Activated naive CD4-positive, alpha-beta T cell treated with anti-CD3 and anti-CD28 coated beads, Interleukin-2, amount 10 ng/mL, durations not matched to agents 7 days and 5 days (primary cell): ENCODE measurements around the gene BLOC1S1.
"Not testable (repeated sequence)": the region's sequence is repeated elsewhere in the genome, so short reads cannot be mapped to it uniquely, and the experiment has no call there.

ENCODE experiments used
- CTCF ChIA-PET: fragments of 350-600 bp; sonication (Branson Sonifier 250); formaldehyde crosslinking; loops from one replicate; lab custom pipeline; 2021; ENCODE audit warnings: antibody characterized with exemption; lab: Charles Lee
- DNase-seq: peaks from one replicate; pipeline ENCODE4 v3.0.0-alpha.2; 2020
- H3K27ac Mint-ChIP-seq: one replicate; pipeline ENCODE4 v1.8.0; 2021; ENCODE audit warnings: mild to moderate bottlenecking, moderate library complexity, mixed read lengths
- H3K27me3 Mint-ChIP-seq: one replicate; pipeline ENCODE4 v1.8.0; 2021; ENCODE audit warnings: mild to moderate bottlenecking, mixed read lengths
- H3K36me3 Mint-ChIP-seq: one replicate; pipeline ENCODE4 v1.8.0; 2021; ENCODE audit warnings: mixed read lengths
- H3K4me1 Mint-ChIP-seq: one replicate; pipeline ENCODE4 v1.8.0; 2021; ENCODE audit warnings: mixed read lengths
- H3K4me3 Mint-ChIP-seq: one replicate; pipeline ENCODE4 v1.8.0; 2021; ENCODE audit warnings: mild to moderate bottlenecking, moderate library complexity, mixed read lengths
- H3K9me3 Mint-ChIP-seq: one replicate; pipeline ENCODE4 v1.8.0; 2021; ENCODE audit warnings: mixed read lengths

BLOC1S1 gene

DNA sequence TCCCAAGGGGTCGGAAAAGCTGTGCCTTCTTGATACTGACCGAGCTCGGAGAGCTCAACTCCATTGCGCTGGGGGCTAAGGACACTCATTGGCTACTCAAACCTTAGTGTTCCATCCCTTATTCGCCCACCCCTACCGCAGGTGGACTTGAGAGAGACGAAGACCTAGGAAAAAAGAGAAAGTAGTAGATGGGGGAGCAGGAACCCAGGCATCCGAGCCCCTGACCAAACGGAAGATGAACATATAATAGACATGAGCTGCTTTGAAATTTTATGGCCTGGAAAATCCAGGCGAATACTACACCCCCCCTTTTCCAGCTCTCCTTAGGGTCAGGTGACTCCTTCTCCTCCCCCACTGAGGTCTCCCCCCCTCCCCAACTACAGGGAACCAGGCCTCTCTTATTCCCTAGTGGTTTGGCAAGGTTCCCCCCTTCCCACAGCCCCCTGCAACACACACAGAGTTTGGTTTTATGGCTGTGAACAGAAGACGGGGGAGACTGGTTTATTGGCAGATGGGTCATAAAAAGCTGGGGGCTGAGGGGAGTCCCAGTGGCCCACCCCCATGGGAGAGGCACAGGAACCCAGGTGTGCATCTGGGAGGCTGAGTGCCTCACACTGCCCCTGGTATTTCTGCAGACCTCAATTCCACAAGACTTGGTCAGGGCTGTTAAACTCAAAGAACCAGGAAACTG is 28.6 kb downstream of the BLOC1S1 start:
- CTCF ChIA-PET: interaction anchor here (1.0 to 2.6 kb wide), 7 partner anchors 10 to 229 kb away, joined by 3 to 12 read pairs (median 4); partner anchors contain the start of genes BLOC1S1, RAB5B and RDH5
- Mint-ChIP-seq H3K36me3 (peaks cover 8% of the 10 kb centered on the region), H3K9me3 (no peaks in the 10 kb centered on the region), H3K4me3 (peak overlapping the region; percentile 91), H3K27me3 (peaks cover 48% of the 10 kb centered on the region), H3K27ac (no peak overlapping the region), H3K4me1 (peaks cover 46% of the 10 kb centered on the region)
- no peak for DNase-seq

DNA sequence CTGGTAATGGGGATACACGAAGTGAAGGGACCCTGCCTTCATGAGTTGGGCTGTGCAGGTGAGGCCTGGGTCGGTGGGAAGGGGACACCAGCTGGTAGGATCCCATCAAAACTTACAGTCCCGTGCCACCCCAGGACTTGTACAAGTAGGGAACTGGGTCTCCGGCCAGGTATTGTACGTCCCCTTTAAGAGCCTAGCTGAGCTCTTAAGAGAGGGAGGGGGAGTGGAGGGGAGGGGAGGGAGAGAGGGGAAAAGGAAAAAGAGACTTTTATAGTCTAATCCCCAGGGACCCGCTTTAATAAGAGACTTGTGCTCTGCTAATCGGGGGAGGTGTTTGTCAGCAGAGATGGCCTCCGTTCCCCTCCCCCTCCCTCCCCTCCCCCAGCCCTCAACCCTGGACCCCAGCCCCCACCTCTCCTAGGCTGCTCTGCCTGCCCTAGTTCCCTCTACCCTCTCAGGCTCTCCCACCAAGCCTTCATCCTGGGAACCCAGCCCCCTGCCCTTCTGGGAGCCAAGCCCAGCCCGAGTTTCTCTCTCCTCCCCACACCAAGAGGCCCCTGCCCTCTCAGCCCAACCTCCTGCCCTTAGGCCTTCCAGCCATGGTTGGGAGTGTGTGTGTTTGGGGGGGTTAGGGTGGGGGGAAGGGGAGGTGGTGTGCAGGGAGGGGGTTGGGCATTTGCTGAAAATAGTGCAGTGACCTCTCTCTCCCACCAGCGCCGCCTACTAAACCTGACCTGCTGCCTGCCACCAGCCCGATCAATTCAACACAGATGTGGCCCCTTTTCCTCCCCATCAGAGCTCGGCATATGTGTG is 29.7 kb downstream of the BLOC1S1 start:
- H3K4me3 Mint-ChIP-seq: peak overlapping the region; percentile 91
- peaks cover 37% of the 10 kb centered on the region for H3K27me3 Mint-ChIP-seq
- no peak overlapping the region for H3K27ac Mint-ChIP-seq
- CTCF ChIA-PET: interaction anchor here (2.6 to 3.4 kb wide), 4 partner anchors 8 to 194 kb away, joined by 8 to 18 read pairs (median 11); no protein-coding TSS in a partner anchor
- H3K9me3 Mint-ChIP-seq: no peaks in the 10 kb centered on the region
- H3K36me3 Mint-ChIP-seq: peaks cover 12% of the 10 kb centered on the region
- H3K4me1 Mint-ChIP-seq: peaks cover 44% of the 10 kb centered on the region
- DNase-seq: no peak

DNA sequence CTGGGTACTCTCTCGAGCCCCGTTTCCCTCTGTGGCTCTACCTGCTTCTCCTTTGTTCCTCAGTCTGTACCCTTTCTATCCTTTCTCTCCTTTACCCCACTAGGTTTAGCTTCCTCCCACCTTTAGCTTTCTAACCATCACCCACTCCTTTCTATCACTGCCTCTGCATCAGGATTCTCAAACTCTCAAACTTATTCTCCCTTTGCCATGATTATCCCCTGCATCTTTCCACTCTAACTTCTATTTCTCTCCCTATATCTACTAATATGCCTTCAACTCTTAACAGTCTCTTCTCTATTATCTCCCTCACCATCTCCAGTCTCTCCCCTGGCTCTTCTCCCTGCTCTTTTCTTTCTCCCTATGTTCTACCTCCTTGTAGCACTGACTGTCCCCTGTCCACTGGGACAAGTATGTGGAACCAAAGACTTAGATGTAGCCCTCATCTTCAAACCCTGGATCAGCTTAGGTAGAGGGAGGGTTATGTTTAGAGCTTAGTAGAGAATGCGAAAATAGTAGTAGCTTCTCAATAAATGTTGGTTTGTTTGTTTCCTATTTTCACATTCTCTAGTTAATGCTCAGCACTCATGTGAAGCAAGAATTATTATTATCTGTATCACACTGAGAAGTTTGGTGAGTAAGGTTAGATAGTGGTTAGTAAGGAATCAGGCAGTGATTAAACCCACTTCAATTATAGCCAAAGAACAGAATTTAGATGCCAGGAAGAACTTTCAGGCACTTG is 30.5 kb downstream of the BLOC1S1 start:
- Mint-ChIP-seq H3K27ac (peak overlapping the region; percentile 30), H3K36me3 (peaks cover 20% of the 10 kb centered on the region), H3K9me3 (no peaks in the 10 kb centered on the region), H3K27me3 (peaks cover 32% of the 10 kb centered on the region), H3K4me1 (peaks cover 38% of the 10 kb centered on the region), H3K4me3 (peak overlapping the region; percentile 27)
- CTCF ChIA-PET: interaction anchor here (0.8 to 3.4 kb wide), 2 partner anchors 9 to 10 kb away, joined by 4 to 18 read pairs; no protein-coding TSS in a partner anchor
- no peak for DNase-seq

DNA sequence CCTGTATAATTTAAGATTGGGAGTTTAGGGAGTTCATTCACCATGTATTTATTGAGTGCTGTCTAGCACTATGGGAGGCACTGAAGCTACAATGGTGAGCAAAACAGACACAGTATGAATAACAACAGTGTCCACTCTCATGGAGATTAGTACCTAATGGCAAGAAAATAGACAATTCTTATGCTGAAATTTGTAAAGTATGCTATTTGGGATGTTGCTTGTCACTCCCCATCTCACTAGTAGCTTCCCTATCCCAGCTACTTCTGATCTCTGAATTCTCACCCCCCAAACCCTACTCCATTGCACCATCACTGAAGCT is 31.0 kb downstream of the BLOC1S1 start:
- peaks cover 21% of the 10 kb centered on the region for H3K36me3 Mint-ChIP-seq
- DNase-seq: no peak
- no peak overlapping the region for H3K4me3 Mint-ChIP-seq
- CTCF ChIA-PET: interaction anchor here (0.8 to 3.4 kb wide), 2 partner anchors 9 to 10 kb away, joined by 4 to 18 read pairs; no protein-coding TSS in a partner anchor
- no peaks in the 10 kb centered on the region for H3K9me3 Mint-ChIP-seq
- peaks cover 36% of the 10 kb centered on the region for H3K4me1 Mint-ChIP-seq
- H3K27me3 Mint-ChIP-seq: peaks cover 27% of the 10 kb centered on the region
- H3K27ac Mint-ChIP-seq: no peak overlapping the region

DNA sequence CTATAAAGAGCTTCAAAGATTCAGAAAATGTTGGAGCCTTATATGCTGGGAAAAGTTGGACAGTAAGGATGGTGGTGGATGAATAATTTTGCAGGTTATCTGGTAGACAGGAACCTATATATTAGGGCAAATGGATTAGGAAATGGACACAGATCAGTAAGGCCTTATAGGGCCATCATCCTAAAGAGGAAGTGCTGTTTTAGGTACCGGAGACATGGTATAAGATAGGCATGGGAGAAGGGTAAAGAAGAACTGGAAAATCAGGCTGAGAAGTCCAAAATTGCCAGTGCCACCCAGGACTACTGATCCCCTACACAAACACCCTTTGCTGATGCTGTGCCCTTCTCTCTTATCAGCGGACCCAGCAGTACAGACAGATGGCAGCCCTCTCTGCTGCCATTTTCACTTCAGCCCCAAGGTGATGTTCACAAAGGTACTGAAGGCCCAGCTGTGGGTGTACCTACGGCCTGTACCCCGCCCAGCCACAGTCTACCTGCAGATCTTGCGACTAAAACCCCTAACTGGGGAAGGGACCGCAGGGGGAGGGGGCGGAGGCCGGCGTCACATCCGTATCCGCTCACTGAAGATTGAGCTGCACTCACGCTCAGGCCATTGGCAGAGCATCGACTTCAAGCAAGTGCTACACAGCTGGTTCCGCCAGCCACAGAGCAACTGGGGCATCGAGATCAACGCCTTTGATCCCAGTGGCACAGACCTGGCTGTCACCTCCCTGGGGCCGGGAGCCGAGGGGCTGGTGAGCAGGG is 32.6 kb downstream of the BLOC1S1 start:
- peaks cover 15% of the 10 kb centered on the region for H3K27me3 Mint-ChIP-seq
- peaks cover 33% of the 10 kb centered on the region for H3K36me3 Mint-ChIP-seq
- CTCF ChIA-PET: interaction anchor here (0.7 to 3.4 kb wide), 3 partner anchors 11 to 282 kb away, joined by 3 to 18 read pairs (median 3); no protein-coding TSS in a partner anchor
- no peak for DNase-seq
- no peak overlapping the region for H3K4me3 Mint-ChIP-seq
- peak overlapping the region; percentile 53 for H3K27ac Mint-ChIP-seq
- H3K4me1 Mint-ChIP-seq: peaks cover 25% of the 10 kb centered on the region
- H3K9me3 Mint-ChIP-seq: no peaks in the 10 kb centered on the region

DNA sequence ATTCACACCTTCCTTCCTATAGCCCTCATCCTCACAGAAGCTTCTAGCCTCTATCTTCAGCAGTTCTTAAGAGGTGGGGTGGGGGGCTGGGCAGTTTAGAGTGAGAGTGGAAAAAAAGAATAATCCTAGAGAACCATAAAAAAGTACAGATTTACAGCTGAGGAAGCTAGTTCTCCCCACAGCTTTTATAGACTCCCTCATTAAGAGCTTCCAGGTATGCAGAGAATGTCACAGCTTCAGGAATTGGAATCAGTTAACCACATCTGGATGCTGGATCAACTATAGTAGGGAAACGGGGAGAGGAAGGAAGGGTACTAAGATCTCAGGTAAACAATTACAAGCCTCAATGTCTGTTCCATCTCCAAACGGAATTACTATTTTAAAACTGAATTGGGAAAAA is 39.4 kb downstream of the BLOC1S1 start:
- DNase-seq: no peak
- H3K27me3 Mint-ChIP-seq: no peaks in the 10 kb centered on the region
- no peak overlapping the region for H3K4me3 Mint-ChIP-seq
- no peaks in the 10 kb centered on the region for H3K9me3 Mint-ChIP-seq
- peaks cover 56% of the 10 kb centered on the region for H3K36me3 Mint-ChIP-seq
- no peaks in the 10 kb centered on the region for H3K4me1 Mint-ChIP-seq
- no peak overlapping the region for H3K27ac Mint-ChIP-seq
- CTCF ChIA-PET: interaction anchor here (0.6 to 1.9 kb wide), 4 partner anchors 11 to 57 kb away, joined by 3 to 8 read pairs (median 4); no protein-coding TSS in a partner anchor

DNA sequence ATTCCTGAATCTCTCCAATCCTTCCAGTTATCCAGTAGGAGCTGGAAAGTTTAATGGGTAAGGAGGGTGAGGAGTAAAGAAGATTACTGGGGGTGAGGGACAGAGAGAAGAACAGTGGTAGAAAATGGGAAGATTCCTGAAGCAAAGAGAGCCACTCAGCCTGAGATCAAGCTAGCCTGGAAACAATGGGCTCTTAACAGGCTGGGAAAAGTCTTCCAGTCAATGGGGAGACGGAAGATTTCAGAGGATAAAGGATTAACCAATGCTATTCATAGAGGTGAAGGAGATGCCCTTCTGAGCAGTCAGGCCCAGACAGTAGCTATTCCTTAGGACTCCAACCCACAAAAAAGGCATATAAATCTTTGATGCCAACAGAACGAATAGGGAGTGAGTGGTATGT is 41.9 kb downstream of the BLOC1S1 start:
- Mint-ChIP-seq H3K27me3 (no peaks in the 10 kb centered on the region), H3K9me3 (no peaks in the 10 kb centered on the region), H3K27ac (no peak overlapping the region), H3K36me3 (peaks cover 51% of the 10 kb centered on the region), H3K4me3 (no peak overlapping the region), H3K4me1 (no peaks in the 10 kb centered on the region)
- no peak for DNase-seq
- CTCF ChIA-PET: interaction anchor here (1.7 kb wide), 1 partner anchor 183 kb away, joined by 4 read pairs; no protein-coding TSS in a partner anchor

DNA sequence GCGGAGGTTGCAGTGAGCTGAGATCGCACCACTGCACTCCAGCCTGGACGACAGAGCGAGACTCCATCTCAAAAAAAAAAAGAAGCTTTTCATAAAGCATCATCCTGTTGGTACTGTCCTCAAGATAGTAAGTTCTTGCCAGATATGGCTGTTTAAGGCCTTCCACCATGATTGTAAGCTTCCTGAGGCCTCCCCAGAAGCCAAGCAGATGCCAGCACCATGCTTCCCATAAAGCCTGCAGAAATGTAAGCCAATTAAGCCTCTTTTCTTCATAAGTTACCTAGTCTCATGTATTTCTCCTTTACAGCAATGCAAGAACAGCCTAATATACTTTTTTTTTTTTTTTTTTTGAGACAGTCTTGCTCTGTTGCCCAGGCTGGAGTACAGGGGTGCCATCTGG is 42.7 kb downstream of the BLOC1S1 start:
- H3K27ac Mint-ChIP-seq, CTCF ChIA-PET, H3K27me3 Mint-ChIP-seq, H3K4me3 Mint-ChIP-seq, DNase-seq, H3K4me1 Mint-ChIP-seq, H3K9me3 Mint-ChIP-seq: not testable (repeated sequence)
- peaks cover 47% of the 10 kb centered on the region for H3K36me3 Mint-ChIP-seq

DNA sequence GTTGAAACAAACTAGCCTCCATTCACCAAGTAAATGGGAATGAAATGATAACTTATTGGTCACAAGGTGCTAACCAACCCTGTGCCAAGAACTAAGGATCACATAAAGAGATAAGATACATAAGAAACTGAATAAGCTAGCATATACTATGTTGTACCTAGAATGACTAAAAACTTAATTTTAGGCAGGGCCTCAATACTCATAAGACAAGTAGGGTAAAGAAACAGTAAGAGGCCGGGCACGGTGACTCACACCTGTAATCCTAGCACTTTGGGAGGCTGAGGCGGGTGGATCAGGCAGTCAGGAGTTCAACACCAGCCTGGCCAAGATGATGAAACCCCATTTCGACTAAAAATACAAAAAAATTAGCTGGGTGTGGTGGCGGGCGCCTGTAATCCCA is 44.8 kb downstream of the BLOC1S1 start:
- no peak for DNase-seq
- Mint-ChIP-seq H3K4me1 (no peaks in the 10 kb centered on the region), H3K27ac (no peak overlapping the region), H3K9me3 (no peaks in the 10 kb centered on the region), H3K36me3 (peaks cover 44% of the 10 kb centered on the region), H3K27me3 (no peaks in the 10 kb centered on the region), H3K4me3 (no peak overlapping the region)
- CTCF ChIA-PET: no interaction called here

DNA sequence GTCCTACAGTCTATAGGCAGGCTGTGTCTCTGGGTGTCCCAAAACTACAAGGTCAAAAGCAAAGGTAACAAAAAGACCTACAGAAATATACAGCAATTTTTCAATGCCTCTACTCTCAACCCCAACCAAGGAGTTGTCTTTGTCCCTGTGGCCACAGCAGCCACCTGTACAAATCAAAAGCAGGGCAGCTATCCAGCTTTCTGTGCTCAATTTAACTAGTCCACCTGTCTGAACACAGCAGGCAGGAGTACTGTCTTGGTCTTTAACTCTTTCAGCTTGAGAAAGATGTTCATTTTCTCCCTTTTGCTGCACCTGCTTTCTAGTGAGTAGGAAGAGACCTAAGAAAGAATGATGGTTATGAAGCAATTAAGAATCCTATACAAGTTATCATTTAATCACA is 46.8 kb downstream of the BLOC1S1 start:
- H3K4me1 Mint-ChIP-seq: no peaks in the 10 kb centered on the region
- peaks cover 47% of the 10 kb centered on the region for H3K36me3 Mint-ChIP-seq
- no peak overlapping the region for H3K4me3 Mint-ChIP-seq
- no peak overlapping the region for H3K27ac Mint-ChIP-seq
- no peaks in the 10 kb centered on the region for H3K9me3 Mint-ChIP-seq
- CTCF ChIA-PET: interaction anchor here (0.7 kb wide), 1 partner anchor 282 kb away, joined by 3 read pairs; no protein-coding TSS in a partner anchor
- no peak for DNase-seq
- no peaks in the 10 kb centered on the region for H3K27me3 Mint-ChIP-seq

DNA sequence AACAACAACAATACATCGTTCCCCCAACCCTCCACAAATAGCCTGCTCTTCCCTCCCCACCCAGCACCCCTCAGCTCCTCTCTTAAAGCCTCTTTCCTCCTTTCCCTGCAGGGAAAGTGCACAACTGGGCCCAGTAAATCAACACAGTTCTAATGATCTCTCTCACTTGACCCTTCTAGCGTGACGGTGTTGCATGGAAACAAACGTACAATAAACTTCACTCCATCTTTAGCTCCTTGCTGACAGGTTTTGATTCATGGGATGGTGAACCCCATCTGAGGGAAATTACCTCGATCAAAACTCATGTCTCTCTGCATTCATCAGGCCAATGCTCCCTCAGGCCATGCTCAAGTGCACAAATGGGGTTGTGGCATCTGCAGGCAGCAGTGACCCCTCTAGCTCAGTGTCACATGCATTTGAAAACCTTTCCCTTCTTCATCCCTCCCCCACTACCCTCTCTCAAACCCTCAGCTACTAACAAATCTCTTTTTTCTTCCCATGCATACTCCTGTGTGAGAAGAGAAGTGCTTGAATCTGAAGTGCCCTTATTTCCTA is 50.0 kb downstream of the BLOC1S1 start:
- no peak for DNase-seq
- no peak overlapping the region for H3K27ac Mint-ChIP-seq
- no peaks in the 10 kb centered on the region for H3K27me3 Mint-ChIP-seq
- no peaks in the 10 kb centered on the region for H3K4me1 Mint-ChIP-seq
- CTCF ChIA-PET: no interaction called here
- no peaks in the 10 kb centered on the region for H3K9me3 Mint-ChIP-seq
- peaks cover 35% of the 10 kb centered on the region for H3K36me3 Mint-ChIP-seq
- H3K4me3 Mint-ChIP-seq: no peak overlapping the region

DNA sequence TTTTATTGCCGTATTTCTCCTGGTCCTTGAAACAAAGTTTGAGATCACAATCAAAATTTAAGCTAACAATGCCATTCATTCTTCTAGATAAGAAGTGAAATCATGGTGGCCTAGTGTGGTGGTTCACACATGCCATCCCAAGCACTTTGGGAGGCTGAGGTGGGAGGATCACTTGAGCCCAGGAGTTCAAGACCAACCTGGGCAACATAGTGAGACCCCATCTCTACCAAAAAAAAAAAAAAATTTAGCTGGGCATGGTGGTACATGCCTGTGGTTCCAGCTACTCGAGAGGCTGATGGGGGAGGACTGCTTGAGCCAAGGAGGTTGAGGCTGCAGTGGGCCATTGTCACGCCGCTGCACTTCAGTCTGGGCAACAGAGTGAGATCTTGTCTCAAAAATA is 51.3 kb downstream of the BLOC1S1 start:
- CTCF ChIA-PET: interaction anchor here (0.9 kb wide), 1 partner anchor 173 kb away, joined by 3 read pairs; no protein-coding TSS in a partner anchor
- DNase-seq: no peak
- H3K36me3 Mint-ChIP-seq: peaks cover 42% of the 10 kb centered on the region
- no peaks in the 10 kb centered on the region for H3K27me3 Mint-ChIP-seq
- no peaks in the 10 kb centered on the region for H3K4me1 Mint-ChIP-seq
- no peaks in the 10 kb centered on the region for H3K9me3 Mint-ChIP-seq
- peak overlapping the region; percentile 7 for H3K27ac Mint-ChIP-seq
- H3K4me3 Mint-ChIP-seq: no peak overlapping the region
